ENCODE results near the gene SETD6.
A peak's percentile ranks its signal among the peaks of the same experiment; 100 is the strongest.

The SETD6 gene

GRCh38 chr16:58494981-58495520, 20.3 kb upstream of the SETD6 start:
- DNase-seq, result peak; percentile 63

- DNase-seq, result no peak
Measured at GRCh38 chr16:58495521-58496331, 19.6 kb upstream of the SETD6 start.

GRCh38 chr16:58497468-58497867, 17.8 kb upstream of the SETD6 start:
- DNase-seq, result no peak

DNA sequence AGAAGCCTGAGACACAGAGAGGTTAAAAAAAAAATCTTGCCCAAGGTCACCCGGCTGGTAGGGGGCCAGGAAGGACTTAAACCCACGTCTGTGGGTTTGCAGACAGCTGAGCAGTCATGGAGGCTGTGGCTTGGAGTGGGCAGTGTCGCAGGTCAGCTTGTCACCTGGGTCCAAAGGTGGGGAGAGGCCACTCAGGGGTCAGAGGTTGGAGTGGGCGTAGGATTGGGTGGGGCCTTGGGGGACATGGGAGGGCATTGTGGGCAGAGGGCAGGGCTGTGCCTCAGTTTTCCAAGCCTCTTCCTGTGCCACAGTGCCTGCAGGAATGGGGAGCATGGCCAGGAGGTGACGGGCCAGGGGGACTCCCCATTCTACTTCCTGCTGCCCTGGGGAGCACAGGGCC, 17.4 kb upstream of the SETD6 start:
- no peak for DNase-seq

- DNase-seq, result no peak
Measured at GRCh38 chr16:58498341-58499091, 16.8 kb upstream of the SETD6 start.

- no peak for DNase-seq
Measured at GRCh38 chr16:58499092-58499511, 16.2 kb upstream of the SETD6 start.

GRCh38 chr16:58499615-58500351, 15.5 kb upstream of the SETD6 start, which contains the start of gene NDRG4:
Gene NDRG4 (plus strand): TSS chr16:58500143. CDS start chr16:58500249, 106 bp downstream.
- DNase-seq, result no peak

DNA sequence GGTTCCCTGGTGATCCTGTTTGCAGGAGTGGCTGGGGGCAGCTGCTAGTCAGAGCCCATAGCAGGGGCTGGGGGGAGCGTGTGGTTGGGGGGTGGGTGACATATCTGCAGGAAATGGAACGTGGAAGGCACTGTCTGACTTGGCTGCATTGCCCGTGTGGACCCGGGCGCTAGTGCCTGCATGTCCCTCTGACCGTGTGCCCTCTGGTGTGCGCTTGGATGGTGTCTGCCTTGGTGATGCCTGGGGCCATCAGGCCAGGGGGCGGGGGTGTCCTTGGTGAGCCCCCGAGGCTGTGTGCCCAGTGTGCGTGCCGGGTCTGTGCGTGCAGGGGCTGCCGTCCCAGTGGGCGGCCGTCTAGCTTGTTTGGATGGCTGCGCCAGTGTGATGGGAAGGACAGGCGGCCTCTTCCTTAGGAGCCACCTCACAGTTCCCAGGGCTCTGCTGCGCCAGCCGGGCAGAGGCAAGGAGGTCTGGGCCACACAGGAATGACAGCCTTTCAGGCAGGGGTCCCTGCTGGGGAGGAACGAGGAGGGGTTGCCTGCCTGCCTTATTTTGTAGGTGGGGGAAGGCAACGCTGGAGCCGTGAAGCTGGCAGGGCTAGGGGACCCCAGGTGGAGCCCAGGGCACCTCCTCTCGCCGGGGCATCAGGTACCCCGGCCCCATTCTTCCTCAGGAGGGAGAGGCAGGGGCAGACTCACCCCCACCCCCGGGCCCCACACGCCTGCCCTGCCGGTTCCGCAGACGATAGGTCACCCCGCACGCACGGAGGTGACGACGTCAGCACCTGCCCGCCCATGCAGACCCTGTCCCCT, 14.7 kb upstream of the SETD6 start:
- no peak for DNase-seq

- DNase-seq, result no peak
Measured at GRCh38 chr16:58501242-58502131, 13.8 kb upstream of the SETD6 start.

GRCh38 chr16:58502217-58502921, 12.9 kb upstream of the SETD6 start:
- DNase-seq, result no peak

DNA sequence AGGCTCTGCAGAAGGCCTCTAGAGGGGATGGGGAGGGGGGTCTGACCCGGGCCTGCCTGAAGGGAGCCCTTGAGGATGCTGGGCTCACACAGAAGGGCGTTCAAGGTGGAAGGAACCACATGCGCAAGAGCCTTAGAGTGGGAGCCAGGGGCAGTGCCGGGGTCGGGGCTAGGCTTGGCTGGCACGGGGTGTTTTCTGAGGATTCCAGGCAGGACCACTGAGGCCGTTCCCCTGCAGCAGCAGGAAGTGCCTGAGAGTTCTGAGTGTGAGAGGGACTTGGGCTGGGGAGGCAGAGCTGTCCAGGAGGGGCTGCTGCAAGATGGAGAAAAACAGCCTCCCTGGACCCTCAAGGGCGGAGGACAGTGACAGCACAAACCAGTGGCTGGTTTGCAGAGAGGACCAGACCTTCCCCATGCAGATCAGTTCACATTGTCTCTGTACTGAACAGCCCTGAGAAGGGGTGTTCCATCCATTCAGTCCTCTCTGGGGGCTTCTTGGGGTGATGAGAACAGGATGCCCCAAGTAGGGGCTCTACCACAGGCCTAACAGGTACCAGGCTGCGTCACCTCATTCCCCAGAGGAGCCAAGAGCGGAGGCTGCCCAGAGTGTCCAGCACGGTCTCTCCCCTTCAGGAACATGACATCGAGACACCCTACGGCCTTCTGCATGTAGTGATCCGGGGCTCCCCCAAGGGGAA, 12.0 kb upstream of the SETD6 start:
- no peak for DNase-seq

DNA sequence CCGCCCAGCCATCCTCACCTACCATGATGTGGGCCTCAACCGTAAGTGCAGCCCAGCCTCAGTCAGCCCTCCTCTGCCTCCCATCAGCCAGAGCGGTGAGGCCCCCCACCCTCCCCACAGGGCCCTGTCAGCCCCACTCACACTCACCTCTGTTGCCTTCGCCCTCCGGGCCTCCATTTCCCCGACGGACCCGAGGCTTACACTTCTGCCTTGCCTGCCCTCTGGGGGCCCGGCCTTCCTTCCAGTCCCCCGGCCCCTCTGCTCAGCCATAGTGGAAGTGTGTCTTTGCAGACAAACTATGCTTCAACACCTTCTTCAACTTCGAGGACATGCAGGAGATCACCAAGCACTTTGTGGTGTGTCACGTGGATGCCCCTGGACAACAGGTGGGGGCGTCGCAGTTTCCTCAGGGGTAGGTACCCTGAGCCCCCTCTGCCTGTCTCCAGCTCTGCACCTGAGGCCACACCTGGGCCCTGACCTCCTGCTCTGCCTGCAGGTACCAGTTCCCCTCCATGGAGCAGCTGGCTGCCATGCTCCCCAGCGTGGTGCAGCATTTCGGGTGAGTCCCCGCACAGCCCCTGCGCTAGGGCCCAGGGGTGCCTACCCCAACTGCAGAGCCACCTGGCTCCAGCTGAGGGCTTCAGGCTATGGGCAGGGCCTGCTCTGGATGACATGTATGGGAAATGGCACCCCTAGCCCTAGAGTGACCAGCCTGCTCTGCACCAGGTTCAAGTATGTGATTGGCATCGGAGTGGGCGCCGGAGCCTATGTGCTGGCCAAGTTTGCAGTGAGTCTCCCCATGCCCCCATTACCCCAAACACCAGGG, 11.2 kb upstream of the SETD6 start:
- DNase-seq, result no peak

DNA sequence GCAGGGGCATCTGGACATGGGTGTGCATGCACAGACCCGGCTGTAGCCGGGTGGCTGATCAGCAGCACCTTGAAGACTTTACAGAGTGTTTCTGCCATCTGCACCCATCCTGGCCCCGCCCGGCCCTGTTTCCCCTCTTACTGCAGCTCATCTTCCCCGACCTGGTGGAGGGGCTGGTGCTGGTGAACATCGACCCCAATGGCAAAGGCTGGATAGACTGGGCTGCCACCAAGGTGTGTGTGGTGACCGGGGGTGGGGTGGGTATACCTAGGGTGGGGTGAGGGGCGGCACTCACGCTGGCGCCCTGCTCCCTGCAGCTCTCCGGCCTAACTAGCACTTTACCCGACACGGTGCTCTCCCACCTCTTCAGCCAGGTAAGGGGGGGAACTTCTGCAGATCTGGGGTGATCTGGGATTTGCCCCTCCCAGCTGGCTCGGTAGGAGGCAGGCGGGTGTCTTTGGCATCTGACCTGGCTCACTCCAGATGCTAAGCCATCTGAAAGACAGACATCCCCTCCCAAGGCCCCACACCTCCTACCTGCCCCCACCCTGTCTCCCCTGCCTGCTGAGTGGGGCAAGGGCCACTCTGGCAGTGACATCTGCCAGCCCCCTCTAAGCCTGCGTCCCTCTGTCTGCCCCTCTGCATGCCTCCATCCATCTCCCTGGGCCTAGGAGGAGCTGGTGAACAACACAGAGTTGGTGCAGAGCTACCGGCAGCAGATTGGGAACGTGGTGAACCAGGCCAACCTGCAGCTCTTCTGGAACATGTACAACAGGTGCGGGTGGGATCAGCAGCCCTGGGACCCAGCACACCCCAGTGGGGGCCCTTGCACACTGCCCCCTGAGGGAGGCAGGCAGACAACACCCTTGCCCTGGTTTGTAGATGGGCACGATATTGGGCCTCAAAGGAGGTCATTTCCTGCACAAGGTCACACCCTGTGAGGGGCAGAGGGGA, 8.8 kb upstream of the SETD6 start:
- no peak for DNase-seq

- DNase-seq, result no peak
Measured at GRCh38 chr16:58507195-58507962, 7.9 kb upstream of the SETD6 start.

GRCh38 chr16:58507963-58508670, 7.2 kb upstream of the SETD6 start:
- no peak for DNase-seq

DNA sequence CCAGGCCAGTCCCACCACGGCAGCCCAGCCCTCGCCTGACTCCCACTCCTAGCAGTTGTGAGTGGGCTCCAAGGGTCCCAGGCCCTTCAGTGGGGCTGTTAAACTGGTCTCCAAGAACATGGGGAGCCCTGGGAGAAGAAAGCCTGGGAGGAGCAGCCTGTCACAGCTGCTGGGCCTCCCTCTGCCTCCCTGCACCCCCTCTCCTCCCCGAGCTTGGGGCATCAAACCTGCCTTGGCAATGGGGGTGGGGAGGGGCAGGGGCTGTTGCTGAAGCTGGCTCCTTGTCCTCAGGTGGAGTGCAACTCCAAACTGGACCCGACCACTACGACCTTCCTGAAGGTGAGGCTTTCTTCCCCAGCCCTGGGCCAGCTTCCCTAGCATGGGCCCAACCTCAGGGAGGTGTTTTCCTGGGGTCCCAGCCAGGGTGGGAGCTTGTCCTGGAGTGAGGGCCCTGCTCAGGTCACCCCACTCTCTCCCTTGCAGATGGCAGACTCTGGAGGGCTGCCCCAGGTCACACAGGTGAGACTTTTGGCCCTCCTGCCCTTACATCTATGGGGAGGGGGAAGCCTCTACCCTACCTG, 6.6 kb upstream of the SETD6 start:
- DNase-seq, result no peak
